ENCODE measurements around the gene ZNF436. TPM values are rescaled to one million over a fixed set of nuclear protein-coding genes. Genes with fewer than 3 reads are reported as not detected.

The ZNF436 gene
- total RNA-seq, 3 donors from 2014 or later = 19.5 to 36.6 (median 23.9) TPM

GRCh38 chr1:23344111-23344986 is 25.3 kb downstream of the ZNF436 start, which contains the start of gene HNRNPR:
Gene HNRNPR (minus strand): TSS chr1:23344284. CDS start chr1:23341008, 3,276 bp downstream.
- H3K27ac ChIP-seq = peak within 1 kb of the TSS; percentile 99
- intact Hi-C loops (cut with DNase I; ENCODE audit: low total_unique reads) = loop anchor here (10.0 kb wide), 1 partner anchor 60 kb away; no protein-coding TSS in a partner anchor
- no peaks in the 10 kb centered on the region for H3K9me3 ChIP-seq
- no peaks in the 10 kb centered on the region for H3K27me3 ChIP-seq
- H3K36me3 ChIP-seq = no peaks in the 10 kb centered on the region
- TF ChIP-seq POLR2A (IDR thresholded peaks at IDR 0.05) (peak; percentile 63), CTCF (IDR thresholded peaks at IDR 0.05) (peak in 2 of 3 donors; percentile 6 to 14), POLR2AphosphoS5 (IDR thresholded peaks at IDR 0.05) (peak; percentile 45 to 80 (median 80))
- peak; percentile 99 to 100 for DNase-seq (ENCODE audit: low spot score in 2 of 2)
- H3K4me1 ChIP-seq = peaks cover 0 to 15% of the 10 kb centered on the region in 2 donors
- H3K4me3 ChIP-seq = peak within 1 kb of the TSS; percentile 90 to 97 (median 96)

GRCh38 chr1:23343221-23344110 is 26.2 kb downstream of the ZNF436 start:
- no peaks in the 10 kb centered on the region for H3K9me3 ChIP-seq
- peak in 1 of 2 donors; percentile 53 for DNase-seq (ENCODE audit: low spot score in 2 of 2)
- peak overlapping the region; percentile 99 for H3K27ac ChIP-seq
- H3K4me3 ChIP-seq = peak overlapping the region; percentile 90 to 97 (median 96)
- intact Hi-C loops (cut with DNase I; ENCODE audit: low total_unique reads) = loop anchor here (10.0 kb wide), 1 partner anchor 61 kb away; no protein-coding TSS in a partner anchor
- no peaks in the 10 kb centered on the region for H3K27me3 ChIP-seq
- H3K36me3 ChIP-seq = no peaks in the 10 kb centered on the region
- TF ChIP-seq POLR2AphosphoS5 (IDR thresholded peaks at IDR 0.05) = no peak
- TF ChIP-seq POLR2A (IDR thresholded peaks at IDR 0.05) = no peak
- no peak for TF ChIP-seq CTCF (IDR thresholded peaks at IDR 0.05)
- peaks cover 0 to 15% of the 10 kb centered on the region in 2 donors for H3K4me1 ChIP-seq

GRCh38 chr1:23341931-23342692 is 27.5 kb downstream of the ZNF436 start:
- no peak for DNase-seq (ENCODE audit: low spot score in 2 of 2)
- Histone ChIP-seq H3K9me3 (no peaks in the 10 kb centered on the region), H3K4me3 (peak overlapping the region; percentile 90 to 97 (median 96)), H3K27ac (peak overlapping the region in 1 of 2 donors; percentile 99), H3K36me3 (no peaks in the 10 kb centered on the region), H3K27me3 (no peaks in the 10 kb centered on the region), H3K4me1 (peaks cover 0 to 15% of the 10 kb centered on the region in 2 donors)
- intact Hi-C loops (cut with DNase I; ENCODE audit: low total_unique reads) = loop anchor here (10.0 kb wide), 1 partner anchor 63 kb away; no protein-coding TSS in a partner anchor
- TF ChIP-seq CTCF (IDR thresholded peaks at IDR 0.05) (no peak), POLR2A (IDR thresholded peaks at IDR 0.05) (no peak)

- H3K27me3 ChIP-seq = no peaks in the 10 kb centered on the region
- no peak for DNase-seq (ENCODE audit: low spot score in 2 of 2)
- no peak for TF ChIP-seq CTCF (IDR thresholded peaks at IDR 0.05)
- TF ChIP-seq POLR2AphosphoS5 (IDR thresholded peaks at IDR 0.05) = no peak
- TF ChIP-seq POLR2A (IDR thresholded peaks at IDR 0.05) = no peak
- H3K27ac ChIP-seq = no peak overlapping the region
- peaks cover 0 to 15% of the 10 kb centered on the region in 2 donors for H3K4me1 ChIP-seq
- H3K4me3 ChIP-seq = no peak overlapping the region
- no peaks in the 10 kb centered on the region for H3K36me3 ChIP-seq
- intact Hi-C loops (cut with DNase I; ENCODE audit: low total_unique reads) = loop anchor here (10.0 kb wide), 1 partner anchor 65 kb away; no protein-coding TSS in a partner anchor
- no peaks in the 10 kb centered on the region for H3K9me3 ChIP-seq
These were observed 30.0 kb downstream of the ZNF436 start for GRCh38 chr1:23339632-23340031.
